Measurements from ENCODE around the gene C4orf50. TPM values are rescaled to one million over a fixed set of nuclear protein-coding genes. Genes with fewer than 3 reads are reported as not detected.

The C4orf50 gene
- total and polyA plus RNA-seq, 10 of the 15 experiments (the other 5 are each of a cell fraction or from before 2014, with no cell fraction given), result 0.04 to 0.09 (median 0.05) TPM; not detected in 3

DNA sequence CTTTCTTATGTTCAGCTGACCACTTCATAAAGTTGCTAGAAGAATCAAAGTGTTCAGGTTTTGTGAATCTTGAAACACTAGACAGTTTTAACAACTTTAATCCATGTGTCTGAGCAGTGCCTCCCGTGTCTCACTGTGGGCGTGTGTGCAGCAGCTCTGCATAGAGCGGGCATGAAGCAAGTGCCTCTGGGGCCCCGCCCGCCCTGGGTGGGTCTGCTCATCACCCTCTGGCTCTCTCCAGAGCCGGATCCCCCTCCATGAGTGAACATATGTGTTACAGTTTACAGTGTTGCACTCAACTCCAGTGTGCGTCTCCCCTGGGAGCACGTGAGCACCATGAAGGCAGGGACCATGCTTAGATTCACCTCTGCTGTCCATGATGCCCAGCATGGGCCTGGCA, 87.8 kb downstream of the C4orf50 start:
- Histone ChIP-seq H3K79me2 (ENCODE audit: control insufficient read depth, insufficient read depth, low read length) (no peaks in the 10 kb centered on the region), H3K4me3 (no peak overlapping the region), H3K27ac (ENCODE audit: control insufficient read depth, insufficient read depth) (no peak overlapping the region), H3K4me2 (ENCODE audit: control insufficient read depth, insufficient read depth) (no peak overlapping the region), H3K4me1 (ENCODE audit: control insufficient read depth, insufficient read depth, low read length) (no peaks in the 10 kb centered on the region), H3K9me3 (replicated peaks; ENCODE audit: control insufficient read depth, insufficient read depth, low read length) (no peaks in the 10 kb centered on the region), H3K36me3 (ENCODE audit: control insufficient read depth in 2 of 2, insufficient read depth in 2 of 2, low read length in 1 of 2) (no peaks in the 10 kb centered on the region), H4K20me1 (ENCODE audit: control insufficient read depth, insufficient read depth) (no peaks in the 10 kb centered on the region), H3K9ac (ENCODE audit: control insufficient read depth, insufficient read depth, low read length) (no peak overlapping the region), H2AFZ (ENCODE audit: control insufficient read depth, low read depth, low read length) (no peak overlapping the region), H3K27me3 (replicated peaks in 1 of 2; ENCODE audit: control insufficient read depth in 2 of 2, insufficient read depth in 2 of 2, low read length in 1 of 2) (peaks cover 4 to 5% of the 10 kb centered on the region in 2 experiments; a peak in 3 of 4 replicates)
- in situ Hi-C loops (cut with MboI), result no loop called here
- WGBS (ENCODE audit: insufficient coverage, insufficient replicate concordance, low lambda C conversion rate, missing lambda C conversion rate), result 39% methylated on average over 8 of the region's 8 CpGs
- ATAC-seq, result no peak
- CTCF ChIA-PET, result no interaction called here
- TF ChIP-seq RB1 (IDR thresholded peaks at IDR 0.05; ENCODE audit: borderline replicate concordance), result no peak
- TF ChIP-seq ETV6 (conservative IDR thresholded peaks at IDR 0.05 in 1 of 2, IDR thresholded peaks at IDR 0.05 in 1 of 2; ENCODE audit: borderline replicate concordance in 1 of 2, low read depth in 1 of 2), result no peak
- TF ChIP-seq FOS (IDR thresholded peaks at IDR 0.05; ENCODE audit: borderline replicate concordance, extremely low read depth, insufficient read length), result no peak
- TF ChIP-seq TARDBP (IDR thresholded peaks at IDR 0.05; ENCODE audit: borderline replicate concordance), result no peak
- no peak for TF ChIP-seq DPF2 (IDR thresholded peaks at IDR 0.05)
- no peak for TF ChIP-seq ZNF384 (IDR thresholded peaks at IDR 0.05; ENCODE audit: borderline replicate concordance, low read depth, low read length)
- no peak for TF ChIP-seq CUX1 (IDR thresholded peaks at IDR 0.05; ENCODE audit: insufficient replicate concordance, low read depth, low read length)
- RAD21 ChIA-PET (ENCODE audit: unreplicated experiment), result no interaction called here
- no peak for FAIRE-seq
- no peak for DNase-seq (ENCODE audit: low read depth, low spot score)
- no TSS peak for BruUV-seq (replicated peaks)
- SMC1A ChIA-PET (ENCODE audit: uncharacterized antibody, unreplicated experiment), result no interaction called here
- intact Hi-C loops (cut with micrococcal nuclease; ENCODE audit: unreplicated experiment), result no loop called here
- POLR2A ChIA-PET, result no interaction called here

Measured in GM12878 (cell line).